GM23338 (cell line): ENCODE results near the gene IMMP2L.

Source experiments
- CREB1 ChIP-seq: fragments of 250-450 bp; sonication (Bioruptor Pico); IDR thresholded peaks from 2 replicates; pipeline ENCODE4 v1.5.0; 2020; ENCODE audit warnings: low read depth, mild to moderate bottlenecking, moderate library complexity
- CTCF ChIP-seq, 2 experiments: fragments of 200-600 bp in 1 of 2; sonication (generic) in 1 of 2; conservative IDR thresholded peaks; 2 replicates each; pipeline versions ENCODE4 v1.5.1 to v1.6.1; 2016 to 2017; ENCODE audit warnings: antibody characterized with exemption in 2 of 2, low read depth in 2 of 2, mild to moderate bottlenecking in 2 of 2, moderate library complexity in 1 of 2
- EZH2 ChIP-seq: fragments of 200-600 bp; sonication (generic); IDR thresholded peaks from one replicate; pipeline ENCODE4 v1.8.0; 2017; ENCODE audit warnings: antibody characterized with exemption, mild to moderate bottlenecking, low read depth; ENCODE audit not compliant: unreplicated experiment
- POLR2AphosphoS5 ChIP-seq: IDR thresholded peaks from 2 replicates; pipeline ENCODE4 v1.6.1; 2016; ENCODE audit warnings: antibody characterized with exemption, low read depth
- TF ChIP-seq, protein P1 (sequence below): IDR thresholded peaks from 2 replicates; pipeline ENCODE4 v1.6.1; 2016; ENCODE audit warnings: antibody characterized with exemption

DNA sequence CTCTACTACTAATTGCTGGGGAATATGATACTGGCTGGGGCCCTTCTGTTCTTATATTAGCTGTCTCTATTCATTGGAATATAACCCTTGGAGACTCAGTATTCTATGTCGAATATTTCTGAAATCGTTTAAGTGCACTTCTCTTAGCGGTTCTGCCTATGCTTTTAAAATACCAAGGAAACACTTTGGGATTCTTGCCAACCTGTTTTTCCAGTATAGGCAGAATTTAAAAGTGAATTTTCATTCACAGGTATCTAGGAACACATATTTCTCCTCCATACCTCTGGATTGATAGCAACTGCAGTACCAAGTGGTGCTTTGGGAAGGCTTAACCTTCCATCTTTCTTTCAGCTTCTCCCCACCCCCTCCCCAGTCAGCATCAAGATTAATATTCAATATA lies 841.7 kb downstream of the IMMP2L start:
- TF ChIP-seq CTCF (conservative IDR thresholded peaks at IDR 0.05; ENCODE audit: low read depth in 2 of 2) (no peak), CREB1 (CRISPR knock-in tag) (no peak), EZH2 (no peak), POLR2AphosphoS5 (no peak)
- TF ChIP-seq, protein P1, sequence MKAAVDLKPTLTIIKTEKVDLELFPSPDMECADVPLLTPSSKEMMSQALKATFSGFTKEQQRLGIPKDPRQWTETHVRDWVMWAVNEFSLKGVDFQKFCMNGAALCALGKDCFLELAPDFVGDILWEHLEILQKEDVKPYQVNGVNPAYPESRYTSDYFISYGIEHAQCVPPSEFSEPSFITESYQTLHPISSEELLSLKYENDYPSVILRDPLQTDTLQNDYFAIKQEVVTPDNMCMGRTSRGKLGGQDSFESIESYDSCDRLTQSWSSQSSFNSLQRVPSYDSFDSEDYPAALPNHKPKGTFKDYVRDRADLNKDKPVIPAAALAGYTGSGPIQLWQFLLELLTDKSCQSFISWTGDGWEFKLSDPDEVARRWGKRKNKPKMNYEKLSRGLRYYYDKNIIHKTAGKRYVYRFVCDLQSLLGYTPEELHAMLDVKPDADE = no peak
